Occipital lobe (tissue), 2 donors: ENCODE results near the gene FHIT. TPM values are rescaled to one million over a fixed set of nuclear protein-coding genes. Genes with fewer than 3 reads are reported as not detected.

Experiments used
- DNase-seq: peaks from one replicate; lab custom pipeline; 2025; lab: John Stamatoyannopoulos, UW
- total RNA-seq: library from RNA; depleted of rRNA; stranded (reverse); fragments of >200 nt; gene quantifications from one replicate; pipeline ENCODE4 v1.2.3, GENCODE V29; 2014

Gene FHIT
- total RNA-seq, 1 donor from 2014 or later, result 3.6 TPM

DNA sequence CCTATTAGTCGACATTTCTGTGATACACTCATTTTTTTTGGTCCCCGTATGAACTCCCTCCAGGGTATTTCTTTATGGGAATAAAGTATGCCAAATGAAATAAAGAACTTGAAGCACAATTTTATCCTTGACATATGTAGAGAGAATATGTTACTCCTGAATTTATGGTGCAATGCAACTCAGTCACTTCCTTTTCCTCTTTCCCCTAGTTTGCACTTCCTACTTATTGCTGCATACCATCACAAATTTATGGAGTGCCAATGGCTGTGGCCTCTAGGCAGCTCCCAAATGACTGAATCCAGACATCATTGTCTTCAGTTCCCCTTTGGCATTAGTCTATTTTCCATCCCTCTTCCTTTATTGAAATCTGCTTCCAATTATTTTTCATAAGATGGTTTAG is 403.5 kb downstream of the FHIT start:
- DNase-seq, result no peak

- DNase-seq, result no peak
Measured at GRCh38 chr3:60844256-60844655, 407.0 kb downstream of the FHIT start.

DNA sequence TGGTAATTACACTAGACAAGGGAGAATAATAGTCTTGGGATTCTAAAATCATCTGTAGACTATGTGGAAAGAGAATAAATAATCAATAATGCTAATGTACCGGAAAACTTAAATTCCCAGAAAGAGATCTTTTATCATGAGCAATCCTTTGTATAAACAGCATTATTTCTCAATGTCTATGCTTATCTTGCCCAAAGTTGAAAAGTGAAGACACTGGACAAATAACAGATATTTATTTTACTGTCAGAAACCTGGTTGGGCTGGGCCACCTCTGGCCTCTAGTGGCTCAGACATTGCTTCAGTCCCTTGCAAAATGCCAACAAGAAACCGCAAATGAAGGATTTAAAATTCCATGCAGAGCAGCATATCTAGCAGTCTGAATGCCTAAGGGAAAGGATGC is 409.9 kb downstream of the FHIT start:
- no peak for DNase-seq

DNA sequence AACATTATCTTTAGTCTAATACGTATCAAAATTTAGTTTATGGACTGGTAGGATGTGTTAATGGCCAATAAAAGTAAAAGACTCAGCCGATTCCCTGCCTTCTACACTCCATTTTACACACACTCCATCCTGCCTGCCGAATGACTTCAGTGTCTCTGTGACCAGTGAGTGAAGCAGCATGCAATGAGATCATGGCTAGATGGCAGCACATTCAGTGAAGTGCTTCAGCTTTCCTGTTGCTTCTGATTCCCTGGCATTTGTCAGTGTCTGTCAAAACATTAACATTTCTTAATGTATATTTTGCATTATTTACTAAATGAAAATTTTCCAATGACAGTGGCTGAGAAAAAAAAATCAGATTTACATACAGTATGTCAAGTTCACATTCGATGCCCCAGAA is 412.0 kb downstream of the FHIT start:
- no peak for DNase-seq

GRCh38 chr3:60835796-60836195 is 415.5 kb downstream of the FHIT start:
- no peak for DNase-seq

DNA sequence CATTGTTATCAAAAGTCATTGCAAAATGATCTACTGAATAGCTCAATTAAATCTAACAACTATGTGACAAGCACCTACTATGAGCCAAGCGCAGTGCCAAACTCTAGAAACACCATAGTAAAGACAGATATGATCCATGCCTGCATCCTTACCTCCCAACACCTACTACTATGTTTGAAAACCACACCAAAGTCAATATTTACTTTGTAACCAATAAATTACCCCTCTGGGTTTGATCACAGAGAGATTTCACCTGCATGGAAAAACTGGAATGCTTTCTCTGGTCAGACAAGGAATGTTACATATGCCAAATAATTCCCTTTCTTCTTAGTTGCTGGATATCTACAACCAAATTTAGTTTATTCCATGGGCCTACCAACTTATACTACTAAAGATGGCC is 422.2 kb downstream of the FHIT start:
- no peak for DNase-seq

DNA sequence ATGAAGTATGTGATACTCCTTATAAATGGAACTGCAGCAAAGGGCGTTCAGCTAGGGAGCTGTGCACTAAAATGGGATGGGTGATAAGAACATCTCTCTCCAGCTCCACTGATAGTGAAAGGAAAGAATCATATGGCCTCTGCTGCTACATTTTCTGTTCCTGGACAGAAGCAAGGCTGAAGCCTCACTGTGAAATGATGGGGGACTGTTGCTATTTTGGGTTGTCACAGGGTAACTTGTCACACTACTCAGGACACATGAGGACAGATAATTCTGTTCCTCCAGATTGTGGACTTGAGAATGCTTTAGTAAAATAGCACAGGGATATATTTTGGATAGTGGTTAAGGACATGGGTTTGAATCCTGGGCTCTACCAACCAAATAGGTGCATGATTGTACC is 423.6 kb downstream of the FHIT start:
- DNase-seq, result no peak

GRCh38 chr3:60826511-60826910 is 424.7 kb downstream of the FHIT start:
- DNase-seq, result no peak

DNA sequence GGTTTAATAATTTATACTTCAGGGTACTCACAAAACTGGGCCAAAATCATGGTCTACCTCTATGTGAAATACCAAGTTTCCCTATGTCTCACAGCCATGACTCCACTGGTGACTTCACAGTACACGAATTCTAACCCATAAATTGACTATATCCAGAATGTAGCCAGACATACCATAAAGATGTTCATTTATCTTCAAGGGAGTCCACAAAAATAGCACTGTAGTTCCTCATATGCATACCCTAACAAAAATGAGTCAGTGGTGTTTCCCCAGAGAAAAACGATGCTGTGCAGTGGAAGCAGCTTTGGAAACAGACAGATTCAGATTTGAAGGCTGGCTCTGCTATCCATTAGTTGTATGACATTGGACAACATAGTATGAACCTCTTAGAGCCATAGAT is 438.8 kb downstream of the FHIT start:
- no peak for DNase-seq

DNA sequence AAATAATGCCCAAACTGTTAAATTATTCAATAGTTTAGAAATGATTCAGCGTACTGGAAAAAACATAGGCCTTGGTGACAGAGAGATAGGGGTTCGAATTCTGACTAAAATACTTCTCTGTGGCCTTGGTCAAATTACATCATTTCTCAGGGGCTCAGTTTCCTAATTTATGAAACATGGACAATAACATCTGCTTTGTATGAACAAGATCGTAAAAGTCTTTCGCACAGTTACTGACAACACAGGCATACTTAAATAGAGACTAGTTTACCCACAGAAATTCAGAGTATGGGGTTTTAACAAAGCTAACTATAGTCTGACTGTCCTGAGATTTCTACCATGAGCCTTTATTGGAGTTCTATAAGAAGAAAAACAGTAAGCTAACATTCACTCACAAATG is 440.4 kb downstream of the FHIT start:
- DNase-seq, result no peak

GRCh38 chr3:60809857-60810610 is 441.2 kb downstream of the FHIT start:
- no peak for DNase-seq

DNA sequence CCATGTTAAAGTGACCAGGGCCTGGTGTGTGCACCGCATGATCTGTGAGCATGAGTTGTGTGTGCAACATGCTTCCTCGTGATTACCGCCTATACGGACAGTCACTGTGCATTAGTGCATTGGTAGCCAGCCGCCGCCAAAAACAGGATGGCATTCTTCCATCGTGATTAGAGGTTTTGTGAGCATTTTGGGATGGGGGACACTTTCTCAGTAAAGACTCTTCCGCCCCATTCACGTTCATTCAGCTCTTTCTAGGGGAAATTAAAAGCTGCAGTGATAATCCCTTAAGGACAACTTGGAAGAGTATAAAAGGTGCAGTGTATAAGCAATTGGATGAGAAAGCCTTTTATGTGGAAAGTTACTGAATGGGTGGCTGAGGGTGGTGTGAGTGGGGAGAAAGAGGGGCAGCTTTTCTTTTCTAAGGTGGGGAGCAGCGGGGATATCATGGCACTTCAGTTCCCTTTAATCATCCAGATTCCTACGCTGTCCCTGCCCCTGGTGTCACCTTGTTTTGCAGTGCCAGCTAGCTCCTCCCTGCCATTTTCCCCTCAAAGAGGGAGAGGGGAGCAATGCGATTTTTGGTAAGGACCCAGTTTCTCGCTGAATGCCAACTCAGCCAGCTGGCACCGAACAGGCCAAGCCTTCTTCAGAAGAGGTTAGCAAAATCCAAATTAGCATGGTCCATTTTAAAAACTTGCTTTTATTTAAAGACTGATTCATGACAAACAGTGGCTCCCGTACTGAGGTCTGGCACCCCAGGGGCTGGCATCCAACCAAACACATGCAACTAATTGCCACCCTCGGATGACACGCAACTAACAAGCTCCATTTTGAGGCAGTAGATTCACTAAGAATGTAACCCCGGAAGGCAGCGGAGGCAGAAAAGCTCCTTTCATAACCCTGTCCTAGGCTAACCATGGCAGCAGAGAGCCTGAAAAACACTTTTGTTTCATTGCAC is 447.8 kb downstream of the FHIT start:
- peak; percentile 44 for DNase-seq

- no peak for DNase-seq
Measured at GRCh38 chr3:60801307-60801706, 449.9 kb downstream of the FHIT start.

- no peak for DNase-seq
Measured at GRCh38 chr3:60798456-60798855, 452.8 kb downstream of the FHIT start.

DNA sequence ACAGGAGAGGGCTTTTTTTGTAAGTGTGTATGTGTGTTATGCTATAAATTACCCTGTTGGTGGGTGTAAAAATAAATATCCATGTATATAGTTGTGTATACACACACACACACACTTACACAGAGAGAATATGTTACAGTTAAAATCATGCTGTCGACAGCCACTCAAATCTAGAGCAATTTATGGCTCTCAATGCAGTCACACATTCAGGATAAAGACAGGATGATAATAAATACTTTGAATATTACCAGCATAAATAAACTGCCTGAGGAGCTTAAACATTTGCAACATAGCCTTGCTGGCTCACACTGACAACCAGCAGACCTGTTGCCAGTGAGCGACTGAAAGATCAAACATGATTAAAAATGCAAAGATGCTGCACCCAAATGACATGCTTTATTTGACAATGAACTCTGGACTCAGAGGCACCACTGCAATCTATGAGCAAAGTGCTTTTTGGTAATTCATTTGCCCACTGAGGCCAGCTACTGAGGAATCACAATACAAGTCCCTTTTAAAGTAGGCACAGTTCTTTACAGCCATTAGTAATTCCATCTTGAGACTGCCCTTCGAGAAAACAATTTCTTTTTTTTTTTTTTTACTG is 458.9 kb downstream of the FHIT start:
- DNase-seq, result no peak

DNA sequence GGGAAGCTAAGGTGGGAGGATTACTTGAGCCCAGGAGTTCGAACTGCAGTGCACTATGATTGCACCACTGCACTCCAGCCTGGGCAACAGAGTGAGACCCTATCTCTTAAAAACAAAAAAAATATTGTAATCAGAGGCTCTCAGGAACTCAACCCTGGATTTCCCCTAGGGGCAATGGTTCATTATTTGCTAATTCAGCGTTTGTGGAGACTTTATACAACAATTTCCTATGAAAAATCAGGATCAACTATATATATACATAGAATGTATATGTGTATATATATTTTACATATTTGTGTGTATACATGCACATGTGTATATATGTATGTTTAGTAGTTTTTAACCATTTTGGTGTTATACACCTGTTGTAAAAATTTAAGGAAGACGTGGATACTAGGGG is 463.1 kb downstream of the FHIT start:
- no peak for DNase-seq

DNA sequence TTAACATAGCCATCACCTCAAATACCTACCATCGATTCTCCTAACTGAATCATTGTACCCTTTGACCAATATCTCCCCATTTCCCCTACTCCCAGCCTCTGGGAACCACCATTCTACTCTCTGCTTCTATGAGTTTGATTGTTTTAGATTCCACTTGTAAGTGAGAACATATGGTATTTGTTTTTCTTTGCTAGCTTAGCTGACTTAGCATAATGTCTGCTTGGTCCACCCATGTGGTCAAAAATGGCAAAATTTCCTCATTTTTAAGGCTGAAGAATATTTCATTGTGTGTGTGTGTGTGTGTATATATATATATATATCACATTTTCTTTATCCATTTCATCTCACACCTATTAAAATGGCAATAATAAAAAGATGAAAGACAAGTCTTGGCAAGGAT is 469.3 kb downstream of the FHIT start:
- DNase-seq, result no peak

- DNase-seq, result no peak
Measured at GRCh38 chr3:60779637-60780036, 471.6 kb downstream of the FHIT start.

GRCh38 chr3:60775985-60776384 is 475.3 kb downstream of the FHIT start:
- DNase-seq, result no peak

DNA sequence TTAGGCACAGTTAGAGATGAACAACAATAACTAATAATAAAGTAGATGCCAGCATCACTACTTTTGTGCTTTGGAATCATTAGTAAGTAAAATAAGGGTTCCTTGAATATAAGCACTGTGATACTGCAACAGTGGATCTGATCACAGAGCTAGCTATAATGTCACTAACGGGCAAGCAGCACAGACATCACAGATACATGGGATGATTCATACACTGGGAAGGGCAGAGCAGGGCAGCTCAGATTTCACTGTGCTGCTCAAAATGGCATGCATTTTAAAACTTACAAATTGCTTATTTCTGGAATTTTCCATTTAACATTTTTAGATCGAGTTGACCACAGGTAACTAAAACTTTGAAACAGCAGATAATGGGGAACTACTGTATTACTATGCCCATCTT is 476.6 kb downstream of the FHIT start:
- DNase-seq, result no peak

DNA sequence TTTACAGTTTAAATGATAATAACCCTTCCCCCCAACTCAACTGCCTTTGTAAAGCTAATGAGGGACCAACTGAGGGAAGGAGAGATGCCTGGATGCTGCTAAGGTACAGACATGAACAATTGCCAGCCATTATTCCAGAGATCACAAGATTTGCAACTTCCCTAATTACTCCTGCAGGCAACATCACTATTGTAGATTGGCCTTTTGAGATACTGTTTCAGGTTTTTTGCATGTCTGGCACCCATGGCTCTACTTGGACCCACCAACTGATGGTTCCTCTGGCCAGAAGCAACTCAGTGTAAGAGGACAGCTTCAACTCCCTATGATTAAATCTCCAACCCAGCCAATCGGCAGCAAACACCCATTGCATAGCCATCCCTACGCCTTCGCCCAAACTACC is 478.7 kb downstream of the FHIT start:
- DNase-seq, result no peak

DNA sequence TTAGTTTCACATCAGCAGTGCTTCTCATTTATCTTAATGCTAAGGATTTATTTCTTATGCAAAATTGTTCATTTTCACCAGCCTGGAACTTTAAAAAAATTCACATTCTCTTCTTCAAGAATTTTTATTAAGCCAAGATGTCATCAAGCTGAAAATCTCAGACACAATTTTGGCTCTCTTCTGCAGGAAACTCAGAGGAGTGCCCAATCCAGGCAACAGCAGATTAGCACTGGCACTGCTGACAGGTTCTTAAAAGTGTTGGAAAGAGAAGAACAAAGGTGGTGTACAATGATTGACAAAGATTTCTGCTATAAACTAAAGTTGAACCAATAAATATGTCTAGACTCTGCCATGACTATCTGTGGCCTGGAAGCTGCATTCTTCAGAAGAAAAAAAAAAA is 479.5 kb downstream of the FHIT start:
- DNase-seq, result no peak
